Epithelial cell of esophagus (primary cell): ENCODE data around the gene MPPED2.

ENCODE experiments used
- DNase-seq: peaks from one replicate; pipeline ENCODE4 v3.0.0; 2010; ENCODE audit warnings: low read depth
- H3K4me3 ChIP-seq: 2 replicates; pipeline ENCODE4 v1.5.1; 2011; ENCODE audit warnings: mild to moderate bottlenecking, low read length, control low read depth
- CTCF ChIP-seq: IDR thresholded peaks from 2 replicates; pipeline ENCODE4 v1.5.1; 2011; ENCODE audit warnings: low read depth, mild to moderate bottlenecking, low read length, control low read depth, inconsistent platforms; ENCODE audit not compliant: insufficient read depth; ENCODE audit errors: missing control alignments

Gene MPPED2

GRCh38 chr11:30587269-30587812 lies 1.2 kb upstream of the MPPED2 start:
- TF ChIP-seq CTCF: no peak
- H3K4me3 ChIP-seq: no peak overlapping the region
- DNase-seq: no peak

DNA sequence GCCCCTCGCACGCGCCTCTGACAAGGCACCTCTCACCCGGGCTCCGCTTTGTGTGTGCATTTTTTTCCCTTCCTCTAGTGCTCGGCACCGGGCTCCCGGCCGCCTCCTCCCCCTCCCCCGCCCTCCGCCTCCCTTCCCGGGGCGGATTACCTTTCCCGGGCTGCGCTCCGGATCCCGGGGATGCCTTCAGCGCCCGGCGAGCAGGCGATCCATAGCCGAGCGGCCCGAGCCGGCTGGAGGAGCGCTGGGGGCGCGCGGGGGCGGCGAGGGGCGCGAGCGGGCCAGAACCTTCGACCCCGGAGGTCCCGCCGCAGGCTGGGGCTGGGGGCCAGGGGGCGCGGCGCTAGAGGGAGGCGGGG lies 282 bp downstream of the MPPED2 start:
- no peak for DNase-seq
- H3K4me3 ChIP-seq: peak overlapping the region; percentile 33
- TF ChIP-seq CTCF: no peak

DNA sequence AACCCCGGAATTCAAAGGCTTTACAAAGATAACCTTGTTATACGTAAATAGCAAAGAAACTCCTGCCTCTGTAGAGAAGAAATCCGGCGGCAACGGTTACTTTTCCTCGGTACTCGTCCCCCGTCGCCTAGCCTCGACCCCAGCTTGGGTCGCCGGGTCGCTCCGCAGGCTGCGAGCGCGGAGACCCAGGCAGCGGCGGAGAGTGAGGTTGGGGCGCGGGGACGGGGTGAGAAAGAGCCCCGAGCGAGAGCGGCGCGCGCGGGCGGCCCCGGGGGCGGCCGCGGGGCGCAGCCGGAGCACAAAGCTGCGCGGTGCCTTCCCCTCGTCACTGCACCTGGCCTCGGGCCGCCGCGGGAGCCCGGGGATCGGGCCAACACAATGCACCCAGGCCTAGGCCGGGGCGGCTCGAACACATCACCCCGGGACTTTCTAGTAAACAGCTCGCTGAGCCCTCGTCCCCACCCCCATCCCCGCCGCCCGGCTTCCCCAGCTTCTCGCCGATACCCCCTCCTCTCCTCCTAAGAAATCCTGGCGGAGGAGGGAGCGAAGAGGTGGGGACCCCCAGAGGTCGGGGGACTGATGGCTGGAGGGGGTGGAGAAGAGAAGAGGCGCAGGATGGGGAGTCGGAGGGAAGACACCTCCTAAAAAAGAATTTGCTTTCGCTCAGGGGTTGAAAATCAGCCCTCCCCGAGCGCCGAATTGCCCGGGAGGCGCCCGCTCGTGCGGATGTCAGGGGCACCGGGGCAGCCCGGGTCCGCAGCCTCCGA lies 845 bp downstream of the MPPED2 start:
- no peak for DNase-seq
- no peak for TF ChIP-seq CTCF
- peak overlapping the region; percentile 33 for H3K4me3 ChIP-seq

GRCh38 chr11:30583476-30584280 lies 2.5 kb downstream of the MPPED2 start:
- no peak for TF ChIP-seq CTCF
- no peak for DNase-seq
- H3K4me3 ChIP-seq: no peak overlapping the region

DNA sequence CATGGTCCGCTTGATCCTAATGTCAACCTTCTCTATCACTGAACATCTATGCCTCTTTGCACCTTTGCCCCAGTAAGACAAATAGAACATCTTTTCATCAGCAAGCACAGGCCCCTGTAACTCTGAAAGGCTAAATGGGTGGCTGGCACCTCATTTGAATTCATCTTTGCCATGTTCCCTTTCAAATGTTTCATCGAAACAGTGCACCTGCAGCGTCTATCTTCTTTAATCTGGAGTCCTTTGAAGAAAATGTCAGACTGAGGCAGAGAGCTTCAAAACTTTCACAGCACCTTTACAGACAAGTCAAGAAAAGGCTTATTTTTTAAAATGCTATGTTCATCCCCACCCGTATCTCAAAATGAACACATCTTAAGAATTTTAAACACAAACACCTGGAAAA lies 3.4 kb downstream of the MPPED2 start:
- no peak for TF ChIP-seq CTCF
- no peak for DNase-seq
- H3K4me3 ChIP-seq: no peak overlapping the region

DNA sequence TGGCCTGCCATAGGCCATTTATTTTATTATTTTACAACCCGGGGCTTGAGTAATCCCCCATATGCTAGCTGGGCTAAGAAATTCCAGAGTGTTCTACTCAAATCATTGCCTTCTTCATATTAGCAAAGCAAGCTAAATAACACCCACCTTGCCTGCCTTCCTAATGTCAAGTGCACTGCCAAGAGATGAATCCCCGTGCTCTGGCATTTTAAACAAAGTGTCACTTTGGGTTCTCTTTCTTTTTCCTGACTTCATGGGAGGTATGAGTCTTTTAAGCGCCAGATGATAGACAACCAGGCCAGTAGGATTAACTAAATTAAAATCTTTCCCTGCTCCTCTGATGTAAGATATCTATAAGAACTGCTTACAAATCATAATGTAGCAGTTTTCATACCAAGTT lies 4.5 kb downstream of the MPPED2 start:
- H3K4me3 ChIP-seq: no peak overlapping the region
- DNase-seq: no peak
- TF ChIP-seq CTCF: no peak
